CD14-positive monocyte (primary cell): ENCODE results near the gene EOGT. TPM values are rescaled to one million over a fixed set of nuclear protein-coding genes. Genes with fewer than 3 reads are reported as not detected.

Experiments used
- DNase-seq, 3 donors: peaks; one replicate each; pipeline ENCODE4 v3.0.0-alpha.2; 2011 to 2022
- H2AFZ ChIP-seq: 2 replicates; pipeline ENCODE4 v1.6.0; 2012; ENCODE audit warnings: mild to moderate bottlenecking, low read depth, low read length, inconsistent platforms; ENCODE audit not compliant: insufficient read depth, poor library complexity, severe bottlenecking
- H3K27ac ChIP-seq, 2 donors: 1 replicate in 1 of 2; 2 replicates in 1 of 2; pipeline ENCODE4 v1.5.1; 2012 to 2013; ENCODE audit warnings: low read length in 2 of 2, control low read depth in 1 of 2, inconsistent platforms in 1 of 2, low read depth in 1 of 2, mild to moderate bottlenecking in 1 of 2
- H3K27me3 ChIP-seq, 2 donors: one replicate each; pipeline versions ENCODE4 v1.6.0 to v1.6.1; 2011 to 2013; ENCODE audit warnings: low read length in 2 of 2; ENCODE audit not compliant: control insufficient read depth in 2 of 2, insufficient read depth in 2 of 2
- H3K36me3 ChIP-seq, 2 donors: replicated peaks in 1 of 2; 1 replicate in 1 of 2; 2 replicates in 1 of 2; pipeline versions ENCODE4 v1.5.1 to v1.6.1; 2012 to 2013; ENCODE audit warnings: low read length in 2 of 2, control low read depth in 1 of 2, inconsistent platforms in 1 of 2, mild to moderate bottlenecking in 1 of 2; ENCODE audit not compliant: insufficient read depth in 2 of 2, control insufficient read depth in 1 of 2
- H3K4me1 ChIP-seq, 2 donors: 1 replicate in 1 of 2; 2 replicates in 1 of 2; pipeline versions ENCODE4 v1.5.1 to v1.6.1; 2012 to 2013; ENCODE audit warnings: low read length in 2 of 2, control low read depth in 1 of 2, inconsistent platforms in 1 of 2, mild to moderate bottlenecking in 1 of 2, moderate library complexity in 1 of 2; ENCODE audit not compliant: insufficient read depth in 2 of 2, control insufficient read depth in 1 of 2
- H3K4me2 ChIP-seq: replicated peaks from 2 replicates; pipeline ENCODE3; 2012; ENCODE audit warnings: low read length, moderate library complexity, mild to moderate bottlenecking; ENCODE audit not compliant: poor library complexity, severe bottlenecking; ENCODE audit errors: extremely low read depth
- H3K4me3 ChIP-seq, 3 experiments: fragments of 200-600 bp in 1 of 3; sonication (generic) in 1 of 3; replicated peaks in 1 of 3; 1 replicate in 2 of 3; 2 replicates in 1 of 3; pipeline ENCODE4 v1.5.1; 2011 to 2013; ENCODE audit warnings: low read length in 3 of 3, mild to moderate bottlenecking in 3 of 3, control low read depth in 2 of 3, low read depth in 2 of 3, inconsistent platforms in 1 of 3, moderate library complexity in 1 of 3
- H3K79me2 ChIP-seq: 2 replicates; pipeline ENCODE4 v1.6.0; 2012; ENCODE audit warnings: mild to moderate bottlenecking, control low read depth, inconsistent platforms, low read length, moderate library complexity; ENCODE audit not compliant: insufficient read depth
- H3K9ac ChIP-seq: 2 replicates; pipeline ENCODE4 v1.6.0; 2017; ENCODE audit warnings: low read length, mild to moderate bottlenecking; ENCODE audit not compliant: insufficient read depth, poor library complexity, severe bottlenecking
- H3K9me3 ChIP-seq, 2 donors: replicated peaks in 1 of 2; 1 replicate in 1 of 2; 2 replicates in 1 of 2; pipeline versions ENCODE4 v1.5.1 to v1.6.1; 2012 to 2013; ENCODE audit warnings: low read length in 2 of 2, control low read depth in 1 of 2; ENCODE audit not compliant: control insufficient read depth in 1 of 2, insufficient read depth in 1 of 2
- H4K20me1 ChIP-seq: 2 replicates; pipeline ENCODE4 v1.6.0; 2012; ENCODE audit warnings: mild to moderate bottlenecking, low read length, control low read depth, moderate library complexity; ENCODE audit not compliant: insufficient read depth
- H3K27ac Mint-ChIP-seq, 7 donors: one replicate each; pipeline ENCODE4 v1.8.0; 2020; ENCODE audit warnings: mild to moderate bottlenecking in 7 of 7, mixed read lengths in 7 of 7, moderate library complexity in 6 of 7, inconsistent platforms in 2 of 7
- H3K27me3 Mint-ChIP-seq, 3 donors: one replicate each; pipeline ENCODE4 v1.8.0; 2021 to 2022; ENCODE audit warnings: low read depth in 3 of 3, mild to moderate bottlenecking in 3 of 3, mixed read lengths in 3 of 3, moderate library complexity in 3 of 3, inconsistent platforms in 1 of 3
- H3K36me3 Mint-ChIP-seq, 2 donors: one replicate each; pipeline ENCODE4 v1.8.0; 2020; ENCODE audit warnings: mixed read lengths in 2 of 2, inconsistent platforms in 1 of 2, mild to moderate bottlenecking in 1 of 2
- H3K4me1 Mint-ChIP-seq: one replicate; pipeline ENCODE4 v1.8.0; 2020; ENCODE audit warnings: mild to moderate bottlenecking, mixed read lengths
- H3K4me3 Mint-ChIP-seq, 2 donors: one replicate each; pipeline ENCODE4 v1.8.0; 2020; ENCODE audit warnings: mild to moderate bottlenecking in 2 of 2, mixed read lengths in 2 of 2, moderate library complexity in 1 of 2
- H3K9me3 Mint-ChIP-seq, 7 donors: one replicate each; pipeline ENCODE4 v1.8.0; 2020 to 2022; ENCODE audit warnings: mixed read lengths in 7 of 7, mild to moderate bottlenecking in 6 of 7, moderate library complexity in 6 of 7, inconsistent platforms in 2 of 7
- WGBS: methylation state at CpG from one replicate; pipeline ENCODE4 v1.1.5; 2013; ENCODE audit warnings: missing lambda C conversion rate; ENCODE audit not compliant: insufficient coverage; 5-methylcytosine and 5-hydroxymethylcytosine counted together
- intact Hi-C, 2 donors: fragments of 100-400 bp; cut with micrococcal nuclease; formaldehyde crosslinking; loops; one replicate each; pipeline versions ENCODE4 v1.15.0 to v1.15.1; 2023
- polyA plus RNA-seq, 3 donors: library from polyadenylated mRNA; depleted of rRNA in 1 of 3; unstranded in 2 of 3; stranded (reverse) in 1 of 3; fragments of 300-500 nt in 2 of 3; fragments of >200 nt in 1 of 3; fragmentation: Illumina TruSeq in 2 of 3; gene quantifications; 1 replicate in 2 of 3; 2 replicates in 1 of 3; pipeline ENCODE4 v1.2.3, GENCODE V29; 2012 to 2021
- TF ChIP-seq, protein P1 (sequence below): fragments of 200-600 bp; IDR thresholded peaks from one replicate; pipeline ENCODE4 v1.8.0; 2022; ENCODE audit warnings: antibody characterized with exemption, mild to moderate bottlenecking

The EOGT gene
- polyA plus RNA-seq, 3 donors, result 3.7 to 8.1 (median 5.0) TPM

DNA sequence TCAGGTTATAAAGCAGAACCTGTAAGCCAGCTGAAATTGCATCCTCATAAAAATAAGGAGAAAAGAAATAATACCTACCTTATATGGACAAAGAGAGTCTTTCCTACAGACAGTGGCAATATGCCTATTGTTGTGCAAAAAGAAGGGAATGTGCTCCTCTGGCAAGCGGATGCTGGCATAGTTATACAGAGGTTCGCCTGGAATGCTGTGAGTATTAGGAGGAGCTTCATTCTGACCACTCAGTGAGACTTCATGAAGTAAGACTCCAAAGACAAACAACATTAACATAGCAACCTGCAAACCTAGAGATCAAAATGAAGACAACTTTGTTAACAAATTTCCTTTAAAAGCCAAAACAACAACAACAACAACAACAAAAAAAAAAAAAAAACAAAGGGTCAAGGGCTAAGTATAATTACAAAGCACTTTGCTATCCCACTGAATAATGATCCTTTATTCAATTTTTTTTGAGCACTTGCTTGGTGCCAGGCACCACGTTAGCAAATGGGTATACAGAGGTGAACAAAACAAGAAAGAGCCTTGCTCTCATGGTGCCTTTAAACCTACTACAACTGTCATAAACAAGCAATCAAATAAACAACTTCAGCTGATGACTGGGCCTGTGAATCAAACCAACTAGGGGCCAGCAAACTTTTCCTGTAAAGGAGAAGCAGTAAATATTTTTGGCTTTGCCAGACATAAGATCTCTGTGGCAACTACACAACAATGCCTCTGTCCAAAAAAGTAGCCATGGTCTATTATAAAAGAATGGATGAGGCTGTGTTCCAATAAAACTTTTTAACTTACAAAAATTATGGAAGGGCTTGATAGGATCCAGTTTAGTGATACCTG lies 3.7 kb downstream of the EOGT start:
- no peak for DNase-seq
- Histone ChIP-seq H3K4me1 (peaks cover 9 to 14% of the 10 kb centered on the region in 2 donors), H2AFZ (no peak overlapping the region), H3K27me3 (no peaks in the 10 kb centered on the region), H3K36me3 (peaks cover 3 to 34% of the 10 kb centered on the region in 2 donors), H3K79me2 (no peaks in the 10 kb centered on the region), H3K9ac (no peak overlapping the region), H3K4me2 (no peak overlapping the region), H3K4me3 (no peak overlapping the region), H3K27ac (no peak overlapping the region), H4K20me1 (no peaks in the 10 kb centered on the region), H3K9me3 (no peaks in the 10 kb centered on the region)
- peaks cover 0 to 4% (median 2%) of the 10 kb centered on the region in 3 donors for H3K27me3 Mint-ChIP-seq
- H3K4me1 Mint-ChIP-seq, result peaks cover 12% of the 10 kb centered on the region
- H3K4me3 Mint-ChIP-seq, result no peak overlapping the region
- H3K9me3 Mint-ChIP-seq, result no peaks in the 10 kb centered on the region
- intact Hi-C loops, result no loop called here
- H3K27ac Mint-ChIP-seq, result no peak overlapping the region
- H3K36me3 Mint-ChIP-seq, result peaks cover 29 to 31% of the 10 kb centered on the region in 2 donors
- no CpG with 5 or more reads among the region's 3 CpGs for WGBS
- TF ChIP-seq, protein P1, sequence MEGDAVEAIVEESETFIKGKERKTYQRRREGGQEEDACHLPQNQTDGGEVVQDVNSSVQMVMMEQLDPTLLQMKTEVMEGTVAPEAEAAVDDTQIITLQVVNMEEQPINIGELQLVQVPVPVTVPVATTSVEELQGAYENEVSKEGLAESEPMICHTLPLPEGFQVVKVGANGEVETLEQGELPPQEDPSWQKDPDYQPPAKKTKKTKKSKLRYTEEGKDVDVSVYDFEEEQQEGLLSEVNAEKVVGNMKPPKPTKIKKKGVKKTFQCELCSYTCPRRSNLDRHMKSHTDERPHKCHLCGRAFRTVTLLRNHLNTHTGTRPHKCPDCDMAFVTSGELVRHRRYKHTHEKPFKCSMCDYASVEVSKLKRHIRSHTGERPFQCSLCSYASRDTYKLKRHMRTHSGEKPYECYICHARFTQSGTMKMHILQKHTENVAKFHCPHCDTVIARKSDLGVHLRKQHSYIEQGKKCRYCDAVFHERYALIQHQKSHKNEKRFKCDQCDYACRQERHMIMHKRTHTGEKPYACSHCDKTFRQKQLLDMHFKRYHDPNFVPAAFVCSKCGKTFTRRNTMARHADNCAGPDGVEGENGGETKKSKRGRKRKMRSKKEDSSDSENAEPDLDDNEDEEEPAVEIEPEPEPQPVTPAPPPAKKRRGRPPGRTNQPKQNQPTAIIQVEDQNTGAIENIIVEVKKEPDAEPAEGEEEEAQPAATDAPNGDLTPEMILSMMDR, result no peak

DNA sequence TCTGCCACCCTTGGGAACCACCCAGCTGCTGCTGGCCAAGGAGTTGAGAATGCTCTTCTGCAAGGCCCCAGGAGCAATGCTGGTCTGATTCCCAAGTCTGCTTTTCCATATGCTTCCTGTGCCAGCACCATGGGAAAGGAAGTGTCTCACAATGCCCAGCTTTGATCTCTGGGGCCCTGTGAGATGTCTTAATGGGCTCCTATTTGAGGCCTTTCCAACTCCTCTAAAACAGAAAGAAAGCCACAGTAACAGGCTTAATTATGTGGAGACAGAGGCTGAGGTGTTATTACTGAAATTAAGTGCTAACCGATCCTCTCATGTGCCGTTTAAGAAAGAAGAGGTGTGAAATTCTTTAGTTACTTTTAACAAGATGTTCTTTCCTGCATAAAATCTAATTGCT lies 4.5 kb downstream of the EOGT start:
- H3K9ac ChIP-seq, result no peak overlapping the region
- H3K27me3 ChIP-seq, result no peaks in the 10 kb centered on the region
- Mint-ChIP-seq H3K27ac (no peak overlapping the region), H3K9me3 (no peaks in the 10 kb centered on the region), H3K4me1 (peaks cover 8% of the 10 kb centered on the region), H3K4me3 (no peak overlapping the region), H3K27me3 (peaks cover 0 to 4% (median 2%) of the 10 kb centered on the region in 3 donors), H3K36me3 (peaks cover 35 to 37% of the 10 kb centered on the region in 2 donors)
- H2AFZ ChIP-seq, result no peak overlapping the region
- DNase-seq, result no peak
- intact Hi-C loops, result no loop called here
- WGBS, result no CpG with 5 or more reads among the region's 2 CpGs
- no peak overlapping the region for H3K4me3 ChIP-seq
- no peaks in the 10 kb centered on the region for H4K20me1 ChIP-seq
- peaks cover 7 to 36% of the 10 kb centered on the region in 2 donors for H3K36me3 ChIP-seq
- H3K9me3 ChIP-seq, result no peaks in the 10 kb centered on the region
- no peak overlapping the region for H3K27ac ChIP-seq
- no peaks in the 10 kb centered on the region for H3K79me2 ChIP-seq
- peaks cover 6 to 9% of the 10 kb centered on the region in 2 donors for H3K4me1 ChIP-seq
- H3K4me2 ChIP-seq, result no peak overlapping the region
- TF ChIP-seq, protein P1, result no peak
